NOMO-1 treated with DMSO at 0.1 percent for 48 hours (cell line): ENCODE measurements around the gene TARBP1.
"Not testable (repeated sequence)": the region's sequence is repeated elsewhere in the genome, so short reads cannot be mapped to it uniquely, and the experiment has no call there.

Experiments
- DNase-seq: peaks from one replicate; lab custom pipeline; 2025; ENCODE audit not compliant: unreplicated experiment; lab: John Stamatoyannopoulos, UW

TARBP1 gene, protein sequence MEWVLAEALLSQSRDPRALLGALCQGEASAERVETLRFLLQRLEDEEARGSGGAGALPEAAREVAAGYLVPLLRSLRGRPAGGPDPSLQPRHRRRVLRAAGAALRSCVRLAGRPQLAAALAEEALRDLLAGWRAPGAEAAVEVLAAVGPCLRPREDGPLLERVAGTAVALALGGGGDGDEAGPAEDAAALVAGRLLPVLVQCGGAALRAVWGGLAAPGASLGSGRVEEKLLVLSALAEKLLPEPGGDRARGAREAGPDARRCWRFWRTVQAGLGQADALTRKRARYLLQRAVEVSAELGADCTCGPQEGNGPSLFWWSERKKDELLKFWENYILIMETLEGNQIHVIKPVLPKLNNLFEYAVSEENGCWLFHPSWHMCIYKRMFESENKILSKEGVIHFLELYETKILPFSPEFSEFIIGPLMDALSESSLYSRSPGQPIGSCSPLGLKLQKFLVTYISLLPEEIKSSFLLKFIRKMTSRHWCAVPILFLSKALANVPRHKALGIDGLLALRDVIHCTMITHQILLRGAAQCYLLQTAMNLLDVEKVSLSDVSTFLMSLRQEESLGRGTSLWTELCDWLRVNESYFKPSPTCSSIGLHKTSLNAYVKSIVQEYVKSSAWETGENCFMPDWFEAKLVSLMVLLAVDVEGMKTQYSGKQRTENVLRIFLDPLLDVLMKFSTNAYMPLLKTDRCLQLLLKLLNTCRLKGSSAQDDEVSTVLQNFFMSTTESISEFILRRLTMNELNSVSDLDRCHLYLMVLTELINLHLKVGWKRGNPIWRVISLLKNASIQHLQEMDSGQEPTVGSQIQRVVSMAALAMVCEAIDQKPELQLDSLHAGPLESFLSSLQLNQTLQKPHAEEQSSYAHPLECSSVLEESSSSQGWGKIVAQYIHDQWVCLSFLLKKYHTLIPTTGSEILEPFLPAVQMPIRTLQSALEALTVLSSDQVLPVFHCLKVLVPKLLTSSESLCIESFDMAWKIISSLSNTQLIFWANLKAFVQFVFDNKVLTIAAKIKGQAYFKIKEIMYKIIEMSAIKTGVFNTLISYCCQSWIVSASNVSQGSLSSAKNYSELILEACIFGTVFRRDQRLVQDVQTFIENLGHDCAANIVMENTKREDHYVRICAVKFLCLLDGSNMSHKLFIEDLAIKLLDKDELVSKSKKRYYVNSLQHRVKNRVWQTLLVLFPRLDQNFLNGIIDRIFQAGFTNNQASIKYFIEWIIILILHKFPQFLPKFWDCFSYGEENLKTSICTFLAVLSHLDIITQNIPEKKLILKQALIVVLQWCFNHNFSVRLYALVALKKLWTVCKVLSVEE (N-terminal part only)

DNA sequence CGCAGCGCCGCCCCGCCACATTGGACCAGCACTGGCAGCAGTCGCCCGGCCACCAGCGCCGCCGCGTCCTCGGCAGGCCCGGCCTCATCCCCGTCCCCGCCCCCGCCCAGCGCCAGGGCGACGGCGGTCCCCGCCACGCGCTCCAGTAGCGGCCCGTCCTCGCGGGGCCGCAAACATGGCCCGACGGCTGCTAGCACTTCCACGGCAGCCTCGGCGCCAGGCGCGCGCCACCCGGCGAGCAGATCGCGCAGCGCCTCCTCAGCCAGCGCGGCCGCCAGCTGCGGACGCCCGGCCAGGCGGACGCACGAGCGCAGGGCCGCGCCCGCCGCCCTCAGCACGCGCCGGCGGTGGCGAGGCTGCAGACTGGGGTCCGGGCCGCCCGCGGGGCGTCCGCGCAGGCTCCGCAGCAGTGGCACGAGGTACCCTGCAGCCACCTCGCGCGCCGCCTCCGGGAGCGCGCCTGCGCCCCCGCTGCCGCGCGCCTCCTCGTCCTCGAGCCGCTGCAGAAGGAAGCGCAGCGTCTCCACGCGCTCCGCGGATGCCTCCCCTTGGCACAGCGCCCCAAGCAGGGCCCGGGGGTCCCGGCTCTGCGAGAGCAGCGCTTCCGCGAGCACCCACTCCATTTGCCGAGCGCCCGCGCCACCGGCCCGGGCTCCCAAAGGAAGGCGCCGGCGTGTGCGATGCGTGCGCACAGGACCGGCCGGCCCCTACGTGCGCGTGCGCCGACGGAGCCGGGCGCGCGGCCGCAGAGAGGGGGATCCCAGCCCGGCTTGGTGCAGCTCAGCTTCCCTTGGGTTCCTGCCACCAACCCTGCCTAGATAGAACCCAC is at the start of gene TARBP1:
TSS of gene TARBP1 (minus strand) at position 699 of the 829 bp plus-strand sequence. CDS start at position 623, 76 bp downstream.
- DNase-seq = peak; percentile 62

DNA sequence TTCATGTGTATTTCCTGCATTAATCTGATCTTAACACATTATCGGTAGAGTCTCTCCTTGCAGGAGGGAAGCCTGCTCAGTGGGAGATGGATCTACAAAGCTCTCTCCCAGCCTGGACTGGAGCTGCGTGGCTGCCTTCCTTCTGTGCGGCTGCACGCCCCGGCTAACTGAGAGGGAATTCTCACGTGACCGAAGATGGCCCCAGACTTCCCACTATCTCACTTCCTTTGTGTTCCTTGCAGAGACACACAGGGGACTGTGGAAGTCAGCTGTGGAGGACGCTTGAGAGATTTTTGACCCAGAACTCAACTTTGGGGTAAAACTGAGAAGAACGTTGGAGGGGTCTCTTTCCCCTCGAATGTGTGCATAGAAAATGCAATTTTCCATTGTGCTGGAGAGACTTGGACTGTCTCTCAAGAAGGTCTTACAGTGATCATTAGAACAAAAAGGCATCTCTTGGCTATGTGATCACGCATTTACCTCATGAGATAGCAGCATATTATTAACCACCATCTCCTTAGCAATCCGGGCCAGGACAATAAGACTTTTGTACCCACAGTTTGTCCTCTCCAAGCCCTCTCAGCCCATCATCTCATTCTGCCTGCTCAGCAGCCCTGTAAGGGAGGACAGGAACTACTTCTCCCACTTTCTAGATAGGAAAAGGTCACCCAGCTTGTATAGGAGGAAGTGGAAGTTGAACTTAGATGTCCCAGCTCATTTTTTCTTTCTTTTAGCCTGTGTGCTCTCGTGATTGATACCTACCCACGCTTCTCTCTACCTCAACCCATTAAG is 49.3 kb upstream of the TARBP1 start:
- DNase-seq = peak; percentile 31

DNA sequence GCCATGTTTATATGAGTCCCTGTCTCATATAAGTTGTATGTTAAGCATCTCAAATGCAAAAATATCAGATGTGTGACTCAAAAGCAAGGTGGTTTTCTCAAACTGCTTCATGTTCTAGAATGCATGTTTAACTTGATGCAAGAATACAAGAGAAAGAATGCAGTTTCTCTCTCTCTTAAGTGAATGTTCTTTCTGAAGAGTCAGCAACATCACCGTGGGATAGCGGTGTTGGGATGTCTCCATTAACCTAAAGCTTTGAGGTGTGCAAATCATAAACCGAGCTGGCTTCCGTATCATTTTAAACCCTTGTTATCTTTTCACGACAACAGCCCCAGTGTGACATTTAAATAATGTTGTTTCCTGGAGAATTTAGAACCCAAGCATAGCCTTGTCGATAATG is 48.4 kb upstream of the TARBP1 start:
- no peak for DNase-seq

DNA sequence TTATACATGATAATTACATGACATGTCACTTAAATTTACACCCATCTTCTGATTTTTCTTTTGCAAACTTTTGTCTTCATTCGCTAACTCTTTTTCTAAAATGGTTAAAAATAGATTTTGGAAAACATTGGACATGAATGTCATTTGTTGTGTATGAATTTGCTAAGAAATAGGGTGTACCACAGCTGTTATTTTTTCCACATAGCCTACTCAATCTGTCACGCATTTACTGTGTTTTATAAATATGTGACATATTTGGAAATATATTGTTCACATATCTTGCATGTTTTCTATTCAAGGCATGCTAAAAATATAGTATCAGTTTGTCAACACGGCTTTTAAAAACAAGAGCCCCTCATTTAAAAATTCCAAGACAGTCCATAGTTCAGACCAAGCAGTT is 47.9 kb upstream of the TARBP1 start:
- no peak for DNase-seq

DNA sequence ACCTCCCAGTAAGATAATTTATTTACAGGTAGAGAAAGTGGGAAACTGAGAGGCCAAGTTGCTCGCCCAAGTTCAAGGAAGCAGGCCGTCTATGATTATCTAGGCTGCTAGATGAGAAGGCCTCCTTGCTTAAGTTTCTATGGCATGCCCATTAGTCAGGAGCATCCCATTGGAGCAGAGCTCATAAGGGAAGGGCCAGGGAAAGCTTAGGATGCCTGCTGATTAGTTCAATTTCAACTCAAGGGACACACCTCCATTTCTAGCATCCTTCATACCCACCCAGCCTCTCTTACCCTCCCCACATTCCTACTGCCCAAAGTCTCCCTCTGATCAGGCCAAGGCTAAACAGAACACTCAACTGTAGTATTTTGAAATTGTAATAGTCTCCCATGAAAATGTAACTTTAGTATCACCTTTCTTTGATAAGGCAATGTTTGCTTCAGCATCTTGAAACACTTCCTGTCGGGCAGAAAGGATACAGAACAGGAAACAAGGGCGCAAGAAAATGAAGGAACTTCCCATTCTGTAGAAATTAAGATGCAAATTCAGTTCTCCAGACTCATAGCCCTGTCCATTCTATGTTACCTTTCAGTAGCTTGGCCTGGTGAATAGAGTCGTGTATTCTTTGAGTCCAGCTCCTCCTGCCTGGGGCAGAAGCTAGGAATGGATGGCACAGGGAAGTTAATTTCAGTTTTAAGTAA is 46.3 kb upstream of the TARBP1 start:
- peak; percentile 17 for DNase-seq

- DNase-seq = no peak
Observed at GRCh38 chr1:234521836-234522235, 42.9 kb upstream of the TARBP1 start.

GRCh38 chr1:234520908-234521817 is 42.2 kb upstream of the TARBP1 start:
- DNase-seq = no peak

GRCh38 chr1:234519506-234519905 is 40.5 kb upstream of the TARBP1 start:
- no peak for DNase-seq

DNA sequence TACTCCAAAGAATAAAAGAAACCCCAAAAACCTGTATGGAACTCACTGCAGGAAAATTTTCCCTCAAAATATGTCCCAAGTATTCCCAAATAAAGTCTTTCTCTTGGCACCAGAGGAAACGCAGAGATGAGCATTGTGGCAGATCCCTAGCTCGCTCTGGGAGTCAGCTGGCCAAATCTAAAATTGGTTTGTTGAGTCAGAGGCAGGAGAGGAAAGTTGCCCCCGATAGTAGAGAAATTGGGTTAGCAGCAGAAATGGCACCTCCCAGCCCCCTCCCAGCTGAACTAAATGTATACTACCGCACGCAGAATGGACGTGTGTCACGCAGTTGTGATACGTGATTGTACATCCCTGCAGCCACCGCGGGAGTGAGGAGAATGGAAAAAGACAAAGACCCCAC is 39.9 kb upstream of the TARBP1 start:
- no peak for DNase-seq

DNA sequence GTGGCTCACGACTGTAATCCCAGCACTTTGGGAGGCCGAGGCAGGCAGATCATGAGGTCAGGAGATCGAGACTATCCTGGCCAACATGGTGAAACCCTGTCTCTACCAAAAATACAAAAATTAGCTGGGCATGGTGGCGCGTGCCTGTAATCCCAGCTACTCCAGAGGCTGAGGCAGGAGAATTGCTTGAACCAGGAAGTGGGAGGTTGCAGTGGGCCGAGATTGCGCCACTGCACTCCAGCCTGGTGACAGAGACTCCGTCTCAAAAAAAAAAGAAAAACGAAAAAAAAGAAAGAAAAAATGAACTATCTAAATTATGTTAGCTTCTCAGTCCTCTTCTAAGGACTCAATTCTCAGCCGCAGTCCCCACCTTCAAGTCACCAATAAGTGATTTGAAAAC is 39.1 kb upstream of the TARBP1 start:
- not testable (repeated sequence) for DNase-seq

- DNase-seq = peak; percentile 71
Observed at GRCh38 chr1:234517110-234517802, 38.3 kb upstream of the TARBP1 start.

- DNase-seq = peak; percentile 61
Observed at GRCh38 chr1:234515821-234516241, 36.9 kb upstream of the TARBP1 start.

DNA sequence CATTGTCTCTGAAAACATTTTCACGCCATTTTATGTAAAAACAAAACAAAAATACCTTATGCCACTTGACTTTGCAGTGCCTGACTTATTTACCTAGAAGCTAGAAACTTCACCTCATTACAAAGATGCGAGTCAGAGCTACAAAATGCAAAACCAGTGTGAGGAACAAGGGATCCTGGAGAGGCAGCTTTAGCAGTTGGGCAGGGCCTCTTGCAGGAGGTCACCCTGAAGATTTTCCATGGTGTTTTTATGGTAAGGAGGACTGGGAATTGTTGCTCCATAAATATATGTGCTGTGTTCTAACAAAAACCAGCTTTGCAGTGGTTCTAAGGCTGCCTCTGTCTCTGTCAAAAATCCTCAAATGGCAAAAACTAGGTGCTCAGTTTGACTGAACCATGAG is 36.4 kb upstream of the TARBP1 start:
- DNase-seq = no peak

DNA sequence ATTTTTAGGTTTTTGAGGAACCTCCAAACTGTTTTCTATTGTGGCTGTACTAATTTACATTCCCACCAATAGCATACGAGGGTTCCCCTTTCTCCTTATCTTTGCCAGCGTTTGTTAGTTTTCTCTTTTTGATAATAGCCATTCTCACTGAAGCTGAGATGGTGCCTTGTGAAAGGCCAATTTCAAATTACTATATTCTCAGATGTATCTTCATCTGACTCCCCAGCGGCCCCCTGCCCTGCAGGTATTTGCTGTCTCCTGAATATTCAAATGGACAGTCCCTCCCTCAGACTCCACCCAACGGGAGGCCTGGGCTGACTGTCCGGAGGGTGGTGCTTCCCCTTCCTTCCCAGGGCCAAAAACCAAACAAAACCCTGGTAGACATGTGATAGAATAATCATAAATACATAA is 33.5 kb upstream of the TARBP1 start:
- peak; percentile 76 for DNase-seq

DNA sequence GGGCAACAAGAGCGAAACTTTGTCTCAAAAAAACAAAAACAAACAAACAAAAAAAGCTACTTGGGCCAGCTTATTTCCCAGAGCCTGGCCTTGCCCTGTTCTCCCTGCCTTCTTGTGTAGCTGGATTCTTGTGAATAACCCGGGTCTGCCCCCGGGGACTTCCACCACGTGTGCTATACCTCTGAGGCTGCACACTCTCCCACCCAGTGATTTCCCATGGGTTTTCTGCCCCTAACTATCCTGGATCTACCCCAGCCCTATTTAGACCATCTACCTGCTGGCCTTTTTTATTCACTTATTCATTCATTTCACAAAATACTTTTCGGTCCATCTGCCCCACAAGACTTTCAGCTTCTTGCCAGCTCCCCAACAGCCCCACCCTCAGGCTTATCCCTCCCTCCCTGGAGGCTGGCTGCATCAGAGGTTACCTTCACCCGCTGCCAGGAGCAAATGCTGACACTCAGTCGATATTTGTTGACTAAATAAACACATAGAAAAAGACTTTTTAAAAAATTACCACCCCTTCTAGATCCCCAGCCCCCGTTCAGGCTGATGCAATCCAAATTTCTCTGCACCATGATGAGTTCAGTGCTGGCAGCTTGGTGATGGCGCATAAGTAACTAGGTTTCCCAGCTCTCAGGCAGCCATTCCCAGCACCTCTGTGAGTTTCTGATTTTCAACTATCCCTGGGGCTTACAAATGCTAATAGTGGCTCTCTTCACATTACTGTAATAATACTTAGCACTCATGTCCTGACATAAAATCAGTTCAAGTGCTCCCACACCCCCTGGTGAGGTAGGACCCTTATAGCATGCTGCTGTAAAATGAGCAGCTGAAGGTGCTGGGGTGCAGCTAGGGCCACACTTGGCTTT is 30.7 kb upstream of the TARBP1 start:
- DNase-seq = no peak
